ENCODE measurements around the gene HMG20B. TPM values are rescaled to one million over a fixed set of nuclear protein-coding genes. Genes with fewer than 3 reads are reported as not detected.

Gene HMG20B
- total RNA-seq, 4 donors from 2014 or later = 93.3 to 160 (median 105) TPM

GRCh38 chr19:3599776-3600187 lies 27.0 kb downstream of the HMG20B start:
- 92 to 97% methylated on average over 14 to 16 of the region's 28 CpGs for WGBS, 2 donors
- no peak for DNase-seq
- intact Hi-C loops (cut with DNase I) = no loop called here
- Histone ChIP-seq H3K4me1 (no peaks in the 10 kb centered on the region), H3K9me3 (no peaks in the 10 kb centered on the region), H3K36me3 (no peaks in the 10 kb centered on the region), H3K27ac (no peak overlapping the region), H3K4me3 (replicated peaks in 1 of 3) (no peak overlapping the region), H3K27me3 (no peaks in the 10 kb centered on the region)
- TF ChIP-seq, protein P1, sequence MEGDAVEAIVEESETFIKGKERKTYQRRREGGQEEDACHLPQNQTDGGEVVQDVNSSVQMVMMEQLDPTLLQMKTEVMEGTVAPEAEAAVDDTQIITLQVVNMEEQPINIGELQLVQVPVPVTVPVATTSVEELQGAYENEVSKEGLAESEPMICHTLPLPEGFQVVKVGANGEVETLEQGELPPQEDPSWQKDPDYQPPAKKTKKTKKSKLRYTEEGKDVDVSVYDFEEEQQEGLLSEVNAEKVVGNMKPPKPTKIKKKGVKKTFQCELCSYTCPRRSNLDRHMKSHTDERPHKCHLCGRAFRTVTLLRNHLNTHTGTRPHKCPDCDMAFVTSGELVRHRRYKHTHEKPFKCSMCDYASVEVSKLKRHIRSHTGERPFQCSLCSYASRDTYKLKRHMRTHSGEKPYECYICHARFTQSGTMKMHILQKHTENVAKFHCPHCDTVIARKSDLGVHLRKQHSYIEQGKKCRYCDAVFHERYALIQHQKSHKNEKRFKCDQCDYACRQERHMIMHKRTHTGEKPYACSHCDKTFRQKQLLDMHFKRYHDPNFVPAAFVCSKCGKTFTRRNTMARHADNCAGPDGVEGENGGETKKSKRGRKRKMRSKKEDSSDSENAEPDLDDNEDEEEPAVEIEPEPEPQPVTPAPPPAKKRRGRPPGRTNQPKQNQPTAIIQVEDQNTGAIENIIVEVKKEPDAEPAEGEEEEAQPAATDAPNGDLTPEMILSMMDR (IDR thresholded peaks at IDR 0.05) = no peak
- no peak for TF ChIP-seq POLR2A (IDR thresholded peaks at IDR 0.05)

DNA sequence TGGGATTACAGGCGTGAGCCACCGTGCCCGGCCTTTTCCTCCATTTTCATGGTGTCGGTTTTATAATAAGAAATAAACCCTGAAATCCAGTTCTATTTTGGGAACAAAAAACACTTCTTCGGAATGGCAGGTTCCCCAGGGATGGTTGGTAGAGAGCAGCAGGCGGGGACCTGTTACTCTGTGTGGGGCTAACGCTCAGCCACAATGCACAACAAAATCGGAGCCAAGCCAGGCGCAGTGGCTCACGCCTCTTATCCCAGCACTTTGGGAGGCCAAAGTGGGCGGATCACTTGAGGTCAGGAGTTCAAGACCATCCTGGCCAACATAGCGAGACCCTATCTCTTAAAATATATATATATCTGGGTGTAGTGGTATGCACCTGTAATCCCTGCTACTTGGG lies 28.3 kb downstream of the HMG20B start:
- no peaks in the 10 kb centered on the region for H3K36me3 ChIP-seq
- no peak overlapping the region for H3K4me3 ChIP-seq (replicated peaks in 1 of 3)
- WGBS, 2 donors = 81 to 89% methylated on average over 12 of the region's 12 CpGs
- no peak overlapping the region for H3K27ac ChIP-seq
- H3K9me3 ChIP-seq = no peaks in the 10 kb centered on the region
- TF ChIP-seq, protein P1 (IDR thresholded peaks at IDR 0.05) = no peak
- no peak for TF ChIP-seq POLR2A (IDR thresholded peaks at IDR 0.05)
- peaks cover 1% of the 10 kb centered on the region for H3K27me3 ChIP-seq
- H3K4me1 ChIP-seq = peaks cover under 1 to 2% of the 10 kb centered on the region in 2 donors
- intact Hi-C loops (cut with DNase I) = no loop called here
- no peak for DNase-seq

DNA sequence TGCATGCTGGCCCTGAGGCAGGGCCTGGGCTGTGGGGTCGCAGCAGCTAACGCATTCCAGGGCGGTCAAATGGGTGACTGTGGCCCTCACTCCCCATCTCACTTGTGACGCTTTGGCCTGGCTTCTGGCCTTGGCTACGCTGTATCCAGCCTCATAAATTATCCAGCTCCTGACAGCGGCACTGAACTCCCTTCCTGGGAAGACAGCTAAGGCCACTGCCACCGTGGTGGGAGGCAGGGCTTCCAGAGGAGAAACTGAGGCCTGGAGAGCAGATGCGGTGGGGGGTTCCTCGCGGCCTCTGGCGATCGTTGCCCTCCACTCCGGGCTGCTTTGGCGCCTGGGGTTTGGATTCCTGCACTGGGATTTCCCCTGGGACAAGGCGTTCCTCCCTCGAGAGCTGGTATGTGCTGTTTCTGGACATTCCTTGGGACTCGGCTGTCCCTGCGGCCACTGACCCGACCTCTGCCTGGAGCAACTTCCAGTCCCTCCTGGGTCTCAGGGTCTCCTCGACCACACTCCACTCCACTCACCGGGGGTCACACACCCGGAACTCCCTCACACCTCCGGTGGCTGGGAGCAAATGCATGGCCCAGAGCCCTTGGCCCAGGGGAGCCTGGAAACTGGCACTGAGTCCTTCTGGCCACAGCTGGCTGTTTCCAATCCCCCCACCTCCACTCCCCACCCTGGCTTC lies 30.5 kb downstream of the HMG20B start:
- Histone ChIP-seq H3K27ac (no peak overlapping the region), H3K4me1 (peaks cover 14 to 23% of the 10 kb centered on the region in 2 donors), H3K27me3 (peaks cover 13% of the 10 kb centered on the region), H3K36me3 (no peaks in the 10 kb centered on the region), H3K9me3 (no peaks in the 10 kb centered on the region), H3K4me3 (replicated peaks in 1 of 3) (no peak overlapping the region)
- WGBS, 2 donors = 54 to 77% methylated on average over 14 to 15 of the region's 23 CpGs
- TF ChIP-seq POLR2A (IDR thresholded peaks at IDR 0.05) = no peak
- TF ChIP-seq, protein P1 (IDR thresholded peaks at IDR 0.05) = no peak
- intact Hi-C loops (cut with DNase I) = no loop called here
- no peak for DNase-seq

GRCh38 chr19:3604227-3604986 lies 31.7 kb downstream of the HMG20B start:
- H3K27ac ChIP-seq = no peak overlapping the region

More at GRCh38 chr19:3604227-3604986, 31.7 kb downstream of the HMG20B start:
- Histone ChIP-seq H3K4me3 (replicated peaks in 1 of 3) (no peak overlapping the region), H3K36me3 (no peaks in the 10 kb centered on the region), H3K27me3 (peaks cover 13% of the 10 kb centered on the region), H3K9me3 (no peaks in the 10 kb centered on the region), H3K4me1 (peaks cover 14 to 33% of the 10 kb centered on the region in 2 donors)
- DNase-seq = no peak
- WGBS, 2 donors = 77 to 80% methylated on average over 23 to 26 of the region's 27 CpGs
- intact Hi-C loops (cut with DNase I) = no loop called here
- TF ChIP-seq POLR2A (IDR thresholded peaks at IDR 0.05) = no peak
- TF ChIP-seq, protein P1 (IDR thresholded peaks at IDR 0.05) = no peak
